ENCODE results near the gene CRYM. TPM values are rescaled to one million over a fixed set of nuclear protein-coding genes. Genes with fewer than 3 reads are reported as not detected.

The CRYM gene
- total RNA-seq, 1 experiment from 2014 or later: 12.9 TPM

DNA sequence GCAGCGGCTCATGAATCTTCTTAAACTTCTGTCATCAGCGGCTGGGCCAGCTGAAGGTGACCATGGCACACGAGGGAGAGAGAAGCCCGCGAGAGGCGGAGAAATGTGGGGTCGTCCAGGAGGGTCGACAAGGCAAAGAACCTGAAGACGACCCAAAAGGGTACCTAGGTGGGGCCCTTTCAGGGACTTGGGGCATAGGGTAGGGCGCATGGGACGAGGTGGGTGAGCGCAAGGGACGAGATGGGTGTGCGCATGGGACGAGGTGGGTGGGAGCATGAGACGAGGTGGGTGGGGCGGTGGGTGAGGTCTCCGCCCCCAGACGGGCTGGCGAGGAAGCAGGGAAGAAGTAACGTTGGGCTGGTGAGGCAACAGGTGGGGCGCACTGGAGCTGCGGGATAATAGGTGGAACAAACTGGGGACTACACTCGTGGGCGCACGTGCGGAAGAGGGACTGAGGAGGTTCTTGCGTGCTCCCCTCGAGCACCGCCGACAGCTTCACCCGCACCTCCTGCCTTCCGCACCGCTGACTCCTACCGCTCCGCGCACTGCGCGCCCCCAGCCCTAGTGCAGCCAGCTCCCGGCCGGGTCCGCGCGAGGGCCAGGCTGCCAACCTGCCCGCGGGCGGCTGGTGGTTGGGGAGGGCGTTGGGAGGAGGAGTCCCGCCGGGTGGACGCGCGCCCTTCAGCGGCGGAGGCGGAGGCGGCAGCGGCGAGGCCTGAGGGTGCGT is 23.2 kb upstream of the CRYM start (continued):
- TF ChIP-seq, protein P1, sequence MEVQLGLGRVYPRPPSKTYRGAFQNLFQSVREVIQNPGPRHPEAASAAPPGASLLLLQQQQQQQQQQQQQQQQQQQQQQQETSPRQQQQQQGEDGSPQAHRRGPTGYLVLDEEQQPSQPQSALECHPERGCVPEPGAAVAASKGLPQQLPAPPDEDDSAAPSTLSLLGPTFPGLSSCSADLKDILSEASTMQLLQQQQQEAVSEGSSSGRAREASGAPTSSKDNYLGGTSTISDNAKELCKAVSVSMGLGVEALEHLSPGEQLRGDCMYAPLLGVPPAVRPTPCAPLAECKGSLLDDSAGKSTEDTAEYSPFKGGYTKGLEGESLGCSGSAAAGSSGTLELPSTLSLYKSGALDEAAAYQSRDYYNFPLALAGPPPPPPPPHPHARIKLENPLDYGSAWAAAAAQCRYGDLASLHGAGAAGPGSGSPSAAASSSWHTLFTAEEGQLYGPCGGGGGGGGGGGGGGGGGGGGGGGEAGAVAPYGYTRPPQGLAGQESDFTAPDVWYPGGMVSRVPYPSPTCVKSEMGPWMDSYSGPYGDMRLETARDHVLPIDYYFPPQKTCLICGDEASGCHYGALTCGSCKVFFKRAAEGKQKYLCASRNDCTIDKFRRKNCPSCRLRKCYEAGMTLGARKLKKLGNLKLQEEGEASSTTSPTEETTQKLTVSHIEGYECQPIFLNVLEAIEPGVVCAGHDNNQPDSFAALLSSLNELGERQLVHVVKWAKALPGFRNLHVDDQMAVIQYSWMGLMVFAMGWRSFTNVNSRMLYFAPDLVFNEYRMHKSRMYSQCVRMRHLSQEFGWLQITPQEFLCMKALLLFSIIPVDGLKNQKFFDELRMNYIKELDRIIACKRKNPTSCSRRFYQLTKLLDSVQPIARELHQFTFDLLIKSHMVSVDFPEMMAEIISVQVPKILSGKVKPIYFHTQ (CRISPR knock-in tag; IDR thresholded peaks at IDR 0.05): no peak
- TF ChIP-seq TEAD1 (CRISPR knock-in tag; IDR thresholded peaks at IDR 0.05) (0 out of 2 replicates have a peak, but pooled peaks have one; percentile 19), GABPB1 (CRISPR knock-in tag; IDR thresholded peaks at IDR 0.05) (peak; percentile 89), HMGA2 (CRISPR knock-in tag; IDR thresholded peaks at IDR 0.05) (no peak), FOXP1 (CRISPR knock-in tag; IDR thresholded peaks at IDR 0.05; ENCODE audit: borderline replicate concordance) (peak; percentile 87), MXD4 (CRISPR knock-in tag; IDR thresholded peaks at IDR 0.05; ENCODE audit: borderline replicate concordance) (no peak), GTF2I (CRISPR knock-in tag; conservative IDR thresholded peaks at IDR 0.05) (no peak), ATF1 (CRISPR knock-in tag; IDR thresholded peaks at IDR 0.05) (no peak), IRF2 (CRISPR knock-in tag; IDR thresholded peaks at IDR 0.05; ENCODE audit: borderline replicate concordance, low read depth) (no peak), ZNF138 (CRISPR knock-in tag; conservative IDR thresholded peaks at IDR 0.05) (no peak), SP1 (CRISPR knock-in tag; conservative IDR thresholded peaks at IDR 0.05) (peak; percentile 34; the same call in 1 of the 2 replicates), ELF4 (CRISPR knock-in tag; IDR thresholded peaks at IDR 0.05; ENCODE audit: low read depth) (no peak)
- TF ChIP-seq, protein P2, sequence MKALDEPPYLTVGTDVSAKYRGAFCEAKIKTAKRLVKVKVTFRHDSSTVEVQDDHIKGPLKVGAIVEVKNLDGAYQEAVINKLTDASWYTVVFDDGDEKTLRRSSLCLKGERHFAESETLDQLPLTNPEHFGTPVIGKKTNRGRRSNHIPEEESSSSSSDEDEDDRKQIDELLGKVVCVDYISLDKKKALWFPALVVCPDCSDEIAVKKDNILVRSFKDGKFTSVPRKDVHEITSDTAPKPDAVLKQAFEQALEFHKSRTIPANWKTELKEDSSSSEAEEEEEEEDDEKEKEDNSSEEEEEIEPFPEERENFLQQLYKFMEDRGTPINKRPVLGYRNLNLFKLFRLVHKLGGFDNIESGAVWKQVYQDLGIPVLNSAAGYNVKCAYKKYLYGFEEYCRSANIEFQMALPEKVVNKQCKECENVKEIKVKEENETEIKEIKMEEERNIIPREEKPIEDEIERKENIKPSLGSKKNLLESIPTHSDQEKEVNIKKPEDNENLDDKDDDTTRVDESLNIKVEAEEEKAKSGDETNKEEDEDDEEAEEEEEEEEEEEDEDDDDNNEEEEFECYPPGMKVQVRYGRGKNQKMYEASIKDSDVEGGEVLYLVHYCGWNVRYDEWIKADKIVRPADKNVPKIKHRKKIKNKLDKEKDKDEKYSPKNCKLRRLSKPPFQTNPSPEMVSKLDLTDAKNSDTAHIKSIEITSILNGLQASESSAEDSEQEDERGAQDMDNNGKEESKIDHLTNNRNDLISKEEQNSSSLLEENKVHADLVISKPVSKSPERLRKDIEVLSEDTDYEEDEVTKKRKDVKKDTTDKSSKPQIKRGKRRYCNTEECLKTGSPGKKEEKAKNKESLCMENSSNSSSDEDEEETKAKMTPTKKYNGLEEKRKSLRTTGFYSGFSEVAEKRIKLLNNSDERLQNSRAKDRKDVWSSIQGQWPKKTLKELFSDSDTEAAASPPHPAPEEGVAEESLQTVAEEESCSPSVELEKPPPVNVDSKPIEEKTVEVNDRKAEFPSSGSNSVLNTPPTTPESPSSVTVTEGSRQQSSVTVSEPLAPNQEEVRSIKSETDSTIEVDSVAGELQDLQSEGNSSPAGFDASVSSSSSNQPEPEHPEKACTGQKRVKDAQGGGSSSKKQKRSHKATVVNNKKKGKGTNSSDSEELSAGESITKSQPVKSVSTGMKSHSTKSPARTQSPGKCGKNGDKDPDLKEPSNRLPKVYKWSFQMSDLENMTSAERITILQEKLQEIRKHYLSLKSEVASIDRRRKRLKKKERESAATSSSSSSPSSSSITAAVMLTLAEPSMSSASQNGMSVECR (CRISPR knock-in tag; IDR thresholded peaks at IDR 0.05; ENCODE audit: borderline replicate concordance): no peak
- TF ChIP-seq, protein P3, sequence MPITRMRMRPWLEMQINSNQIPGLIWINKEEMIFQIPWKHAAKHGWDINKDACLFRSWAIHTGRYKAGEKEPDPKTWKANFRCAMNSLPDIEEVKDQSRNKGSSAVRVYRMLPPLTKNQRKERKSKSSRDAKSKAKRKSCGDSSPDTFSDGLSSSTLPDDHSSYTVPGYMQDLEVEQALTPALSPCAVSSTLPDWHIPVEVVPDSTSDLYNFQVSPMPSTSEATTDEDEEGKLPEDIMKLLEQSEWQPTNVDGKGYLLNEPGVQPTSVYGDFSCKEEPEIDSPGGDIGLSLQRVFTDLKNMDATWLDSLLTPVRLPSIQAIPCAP (CRISPR knock-in tag; IDR thresholded peaks at IDR 0.05): no peak
- TF ChIP-seq, protein P4, sequence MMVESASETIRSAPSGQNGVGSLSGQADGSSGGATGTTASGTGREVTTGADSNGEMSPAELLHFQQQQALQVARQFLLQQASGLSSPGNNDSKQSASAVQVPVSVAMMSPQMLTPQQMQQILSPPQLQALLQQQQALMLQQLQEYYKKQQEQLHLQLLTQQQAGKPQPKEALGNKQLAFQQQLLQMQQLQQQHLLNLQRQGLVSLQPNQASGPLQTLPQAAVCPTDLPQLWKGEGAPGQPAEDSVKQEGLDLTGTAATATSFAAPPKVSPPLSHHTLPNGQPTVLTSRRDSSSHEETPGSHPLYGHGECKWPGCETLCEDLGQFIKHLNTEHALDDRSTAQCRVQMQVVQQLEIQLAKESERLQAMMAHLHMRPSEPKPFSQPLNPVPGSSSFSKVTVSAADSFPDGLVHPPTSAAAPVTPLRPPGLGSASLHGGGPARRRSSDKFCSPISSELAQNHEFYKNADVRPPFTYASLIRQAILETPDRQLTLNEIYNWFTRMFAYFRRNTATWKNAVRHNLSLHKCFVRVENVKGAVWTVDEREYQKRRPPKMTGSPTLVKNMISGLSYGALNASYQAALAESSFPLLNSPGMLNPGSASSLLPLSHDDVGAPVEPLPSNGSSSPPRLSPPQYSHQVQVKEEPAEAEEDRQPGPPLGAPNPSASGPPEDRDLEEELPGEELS (CRISPR knock-in tag; IDR thresholded peaks at IDR 0.05): peak; percentile 83
- TF ChIP-seq, protein P5, sequence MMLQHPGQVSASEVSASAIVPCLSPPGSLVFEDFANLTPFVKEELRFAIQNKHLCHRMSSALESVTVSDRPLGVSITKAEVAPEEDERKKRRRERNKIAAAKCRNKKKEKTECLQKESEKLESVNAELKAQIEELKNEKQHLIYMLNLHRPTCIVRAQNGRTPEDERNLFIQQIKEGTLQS (CRISPR knock-in tag; conservative IDR thresholded peaks at IDR 0.05): no peak
- TF ChIP-seq, protein P6, sequence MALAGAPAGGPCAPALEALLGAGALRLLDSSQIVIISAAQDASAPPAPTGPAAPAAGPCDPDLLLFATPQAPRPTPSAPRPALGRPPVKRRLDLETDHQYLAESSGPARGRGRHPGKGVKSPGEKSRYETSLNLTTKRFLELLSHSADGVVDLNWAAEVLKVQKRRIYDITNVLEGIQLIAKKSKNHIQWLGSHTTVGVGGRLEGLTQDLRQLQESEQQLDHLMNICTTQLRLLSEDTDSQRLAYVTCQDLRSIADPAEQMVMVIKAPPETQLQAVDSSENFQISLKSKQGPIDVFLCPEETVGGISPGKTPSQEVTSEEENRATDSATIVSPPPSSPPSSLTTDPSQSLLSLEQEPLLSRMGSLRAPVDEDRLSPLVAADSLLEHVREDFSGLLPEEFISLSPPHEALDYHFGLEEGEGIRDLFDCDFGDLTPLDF (CRISPR knock-in tag; IDR thresholded peaks at IDR 0.05): no peak
- TF ChIP-seq, protein P7, sequence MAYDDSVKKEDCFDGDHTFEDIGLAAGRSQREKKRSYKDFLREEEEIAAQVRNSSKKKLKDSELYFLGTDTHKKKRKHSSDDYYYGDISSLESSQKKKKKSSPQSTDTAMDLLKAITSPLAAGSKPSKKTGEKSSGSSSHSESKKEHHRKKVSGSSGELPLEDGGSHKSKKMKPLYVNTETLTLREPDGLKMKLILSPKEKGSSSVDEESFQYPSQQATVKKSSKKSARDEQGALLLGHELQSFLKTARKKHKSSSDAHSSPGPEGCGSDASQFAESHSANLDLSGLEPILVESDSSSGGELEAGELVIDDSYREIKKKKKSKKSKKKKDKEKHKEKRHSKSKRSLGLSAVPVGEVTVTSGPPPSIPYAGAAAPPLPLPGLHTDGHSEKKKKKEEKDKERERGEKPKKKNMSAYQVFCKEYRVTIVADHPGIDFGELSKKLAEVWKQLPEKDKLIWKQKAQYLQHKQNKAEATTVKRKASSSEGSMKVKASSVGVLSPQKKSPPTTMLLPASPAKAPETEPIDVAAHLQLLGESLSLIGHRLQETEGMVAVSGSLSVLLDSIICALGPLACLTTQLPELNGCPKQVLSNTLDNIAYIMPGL (CRISPR knock-in tag; IDR thresholded peaks at IDR 0.05): no peak; the same call in 1 of the 2 replicates
- TF ChIP-seq, protein P8, sequence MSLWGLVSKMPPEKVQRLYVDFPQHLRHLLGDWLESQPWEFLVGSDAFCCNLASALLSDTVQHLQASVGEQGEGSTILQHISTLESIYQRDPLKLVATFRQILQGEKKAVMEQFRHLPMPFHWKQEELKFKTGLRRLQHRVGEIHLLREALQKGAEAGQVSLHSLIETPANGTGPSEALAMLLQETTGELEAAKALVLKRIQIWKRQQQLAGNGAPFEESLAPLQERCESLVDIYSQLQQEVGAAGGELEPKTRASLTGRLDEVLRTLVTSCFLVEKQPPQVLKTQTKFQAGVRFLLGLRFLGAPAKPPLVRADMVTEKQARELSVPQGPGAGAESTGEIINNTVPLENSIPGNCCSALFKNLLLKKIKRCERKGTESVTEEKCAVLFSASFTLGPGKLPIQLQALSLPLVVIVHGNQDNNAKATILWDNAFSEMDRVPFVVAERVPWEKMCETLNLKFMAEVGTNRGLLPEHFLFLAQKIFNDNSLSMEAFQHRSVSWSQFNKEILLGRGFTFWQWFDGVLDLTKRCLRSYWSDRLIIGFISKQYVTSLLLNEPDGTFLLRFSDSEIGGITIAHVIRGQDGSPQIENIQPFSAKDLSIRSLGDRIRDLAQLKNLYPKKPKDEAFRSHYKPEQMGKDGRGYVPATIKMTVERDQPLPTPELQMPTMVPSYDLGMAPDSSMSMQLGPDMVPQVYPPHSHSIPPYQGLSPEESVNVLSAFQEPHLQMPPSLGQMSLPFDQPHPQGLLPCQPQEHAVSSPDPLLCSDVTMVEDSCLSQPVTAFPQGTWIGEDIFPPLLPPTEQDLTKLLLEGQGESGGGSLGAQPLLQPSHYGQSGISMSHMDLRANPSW (CRISPR knock-in tag; conservative IDR thresholded peaks at IDR 0.05; ENCODE audit: low read depth): no peak

Measured in WTC11 (cell line).